HG03442 (cell line): ENCODE data around the gene ZIC5.

Experiments
- ATAC-seq: cut with Tn5 transposase; IDR thresholded peaks from one replicate; pipeline ENCODE4 v1.9.1; 2021; ENCODE audit warnings: mild to moderate bottlenecking, moderate library complexity; ENCODE audit not compliant: unreplicated experiment

ZIC5 gene

DNA sequence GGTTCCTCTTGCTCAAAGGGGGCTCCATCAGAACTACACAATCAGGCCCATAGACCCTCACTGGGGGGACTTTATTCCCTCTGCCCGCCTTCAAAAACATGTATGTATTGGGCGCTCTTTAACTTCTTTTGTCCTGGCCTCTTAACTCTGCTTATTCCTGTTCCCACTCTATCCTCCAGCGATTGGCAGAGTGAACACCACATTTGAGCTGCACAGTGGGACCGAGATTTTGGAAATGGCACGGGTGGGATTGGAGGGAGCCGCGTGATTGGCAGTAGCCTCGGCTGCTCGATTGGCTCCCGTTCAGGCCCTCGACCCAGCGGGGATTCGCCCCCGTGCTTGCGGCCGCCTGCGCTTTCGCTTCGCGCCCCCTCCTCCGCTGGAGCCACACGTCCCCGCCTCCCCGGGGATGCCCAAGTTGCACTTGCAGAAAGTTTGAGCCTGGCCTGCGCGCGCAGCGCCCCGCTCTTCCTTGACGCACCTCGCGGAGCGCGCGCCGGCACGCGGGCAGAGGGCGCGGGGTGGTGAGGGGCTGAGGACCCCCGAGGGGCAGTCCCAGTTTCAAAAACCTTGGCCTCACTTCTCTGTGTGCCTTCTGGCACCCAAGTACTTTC, at the start of gene ZIC5:
TSS of gene ZIC5 (minus strand) at position 192 of the 614 bp plus-strand sequence. CDS start at position 28, 164 bp downstream.
- ATAC-seq, result no peak

DNA sequence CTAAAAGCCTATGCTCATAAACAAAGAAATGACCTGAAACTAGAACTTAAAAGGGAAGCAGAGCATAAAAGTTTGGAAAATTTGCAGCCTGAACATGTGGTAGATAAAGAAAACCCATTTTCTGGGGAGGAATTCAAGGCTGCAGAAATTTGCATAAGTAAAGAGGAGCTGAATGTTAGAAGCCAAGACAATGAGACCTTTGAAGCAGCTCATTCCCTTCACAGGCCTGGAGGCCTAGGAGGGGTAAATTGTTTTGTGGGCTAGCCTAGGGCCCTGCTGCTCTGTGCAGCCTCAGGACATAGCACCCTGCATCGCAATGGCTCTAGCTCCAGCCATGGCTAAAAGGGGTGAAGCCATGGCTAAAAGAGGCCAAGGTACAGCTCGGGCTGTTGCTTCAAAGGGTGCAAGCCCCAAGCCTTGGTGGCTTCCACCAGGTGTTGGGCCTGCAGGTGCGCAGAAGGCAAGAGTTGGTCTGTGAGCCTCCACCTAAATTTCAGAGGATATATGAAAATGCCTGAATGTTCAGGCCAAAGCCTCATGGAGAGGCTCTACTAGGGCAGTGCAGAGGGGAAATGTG, 48.3 kb upstream of the ZIC5 start:
- ATAC-seq, result no peak

DNA sequence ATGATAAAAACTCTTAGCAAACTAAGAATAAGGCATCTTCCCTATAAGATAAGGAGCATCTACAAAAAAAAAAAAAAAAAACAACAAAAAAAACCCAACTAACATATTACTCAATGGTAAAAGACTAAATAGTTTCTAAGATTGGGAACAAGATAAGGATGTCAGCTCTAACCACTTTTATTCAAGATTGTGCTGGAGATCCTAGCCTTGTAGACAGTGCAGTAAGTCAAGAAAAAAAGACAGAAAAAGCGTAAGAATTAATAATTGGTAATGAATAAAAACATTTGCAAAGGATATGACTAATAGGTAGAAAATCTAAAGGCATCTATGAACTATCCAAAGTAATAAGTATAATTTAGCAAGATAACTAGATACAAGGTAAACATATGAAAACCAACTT, 43.1 kb upstream of the ZIC5 start:
- ATAC-seq, result no peak

- ATAC-seq, result no peak
Observed at GRCh38 chr13:99998261-99998660, 26.7 kb upstream of the ZIC5 start.

DNA sequence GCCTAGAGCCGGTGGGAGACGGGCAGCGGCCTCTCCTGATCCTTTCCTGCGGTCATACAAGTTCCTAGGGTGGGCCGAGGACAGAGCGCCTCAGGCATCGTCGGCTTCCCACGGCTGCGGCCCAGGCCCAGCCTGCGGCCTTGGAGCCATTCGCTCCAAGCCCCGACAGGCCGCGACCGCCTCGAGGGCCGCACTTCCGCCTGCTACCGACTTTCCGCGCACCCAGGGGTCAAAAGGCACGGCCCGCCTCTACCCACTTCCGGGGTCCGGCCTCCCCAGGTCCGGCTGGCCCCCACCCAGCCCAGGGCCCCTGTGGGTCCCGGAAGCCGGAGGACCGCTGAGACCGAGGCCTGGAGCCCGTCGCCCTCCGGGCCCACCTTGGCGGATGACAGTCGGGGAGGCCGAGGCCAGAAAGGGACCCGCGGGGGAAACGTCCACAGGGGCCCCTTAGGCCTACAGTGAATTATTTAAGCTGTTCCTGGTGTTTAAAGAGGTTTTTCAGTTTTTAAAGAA, 26.2 kb upstream of the ZIC5 start:
- ATAC-seq, result no peak

DNA sequence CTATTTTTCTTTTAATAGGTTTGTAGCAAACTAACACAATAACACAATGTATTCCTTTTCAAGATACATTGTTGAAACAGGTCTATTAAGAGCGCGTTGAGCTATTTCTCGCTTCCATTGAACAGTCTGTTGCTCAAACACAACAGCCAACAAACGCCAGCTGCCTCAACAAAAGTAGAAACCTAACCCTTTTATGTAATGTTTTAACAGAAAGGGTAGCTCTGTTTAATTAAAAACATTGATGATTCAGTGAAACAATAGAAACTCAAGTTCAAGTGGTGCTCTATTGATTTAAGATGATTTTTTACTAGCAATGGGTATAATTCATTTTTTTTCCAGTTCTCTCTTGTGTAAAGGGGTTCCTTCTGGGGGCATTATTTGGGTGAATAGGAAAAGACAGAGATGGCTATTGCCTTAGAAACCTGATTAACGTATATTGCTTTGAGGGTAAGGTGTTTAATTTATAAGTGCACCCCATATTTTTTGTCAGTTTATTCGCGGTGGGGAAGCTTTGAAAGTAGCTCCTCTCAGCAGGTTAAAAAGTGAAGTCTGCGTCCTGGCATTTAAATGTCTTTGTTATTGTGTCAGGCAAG, 24.9 kb upstream of the ZIC5 start:
- no peak for ATAC-seq

- no peak for ATAC-seq
Observed at GRCh38 chr13:99995589-99996380, 24.2 kb upstream of the ZIC5 start.

- no peak for ATAC-seq
Observed at GRCh38 chr13:99995104-99995588, 23.6 kb upstream of the ZIC5 start.

GRCh38 chr13:99994638-99995020, 23.1 kb upstream of the ZIC5 start:
- no peak for ATAC-seq

DNA sequence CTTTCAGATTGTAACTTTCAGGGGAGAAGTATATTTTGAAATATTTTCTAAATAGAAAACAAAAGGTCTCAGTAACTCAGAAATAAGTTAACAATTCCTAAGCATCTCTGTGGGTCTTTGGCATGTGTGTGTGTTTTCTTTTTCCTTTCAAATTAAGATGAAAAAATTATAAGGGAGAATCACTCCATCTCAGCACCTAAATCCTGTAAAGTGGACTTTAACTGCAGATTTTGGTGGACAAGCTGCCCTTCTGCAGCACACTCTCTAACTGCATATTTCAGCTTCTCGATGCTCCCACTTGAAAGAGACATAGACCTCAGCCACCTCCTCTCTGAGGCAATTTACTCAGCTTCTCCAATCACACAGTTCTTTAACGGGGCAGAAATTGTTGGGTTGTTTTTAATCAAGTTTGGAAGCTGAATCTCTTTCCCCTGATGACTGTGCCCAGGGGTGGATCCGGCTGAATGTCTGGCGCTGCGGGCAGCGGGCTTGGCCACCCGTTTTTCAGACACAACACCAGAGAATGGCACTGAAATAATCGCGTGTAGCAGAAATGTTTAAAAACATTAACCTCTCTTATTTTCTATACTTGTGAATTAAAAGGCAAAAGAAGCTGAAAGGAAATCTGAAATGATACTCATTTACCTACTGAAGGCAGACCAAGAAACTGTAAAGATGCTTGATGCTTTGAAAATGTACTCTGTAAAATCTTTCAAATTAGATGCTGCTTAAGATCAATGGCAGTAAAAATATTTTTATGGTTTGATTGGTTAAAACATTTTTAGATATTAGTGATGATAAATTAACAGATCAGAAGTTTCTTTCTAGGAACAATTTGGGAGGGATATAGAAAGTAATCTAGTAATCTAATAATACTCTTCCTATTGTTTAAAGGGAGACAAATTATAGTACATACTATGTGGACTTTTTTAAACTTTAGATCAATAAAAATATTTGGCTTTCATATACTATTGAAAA, 22.4 kb upstream of the ZIC5 start:
- no peak for ATAC-seq

DNA sequence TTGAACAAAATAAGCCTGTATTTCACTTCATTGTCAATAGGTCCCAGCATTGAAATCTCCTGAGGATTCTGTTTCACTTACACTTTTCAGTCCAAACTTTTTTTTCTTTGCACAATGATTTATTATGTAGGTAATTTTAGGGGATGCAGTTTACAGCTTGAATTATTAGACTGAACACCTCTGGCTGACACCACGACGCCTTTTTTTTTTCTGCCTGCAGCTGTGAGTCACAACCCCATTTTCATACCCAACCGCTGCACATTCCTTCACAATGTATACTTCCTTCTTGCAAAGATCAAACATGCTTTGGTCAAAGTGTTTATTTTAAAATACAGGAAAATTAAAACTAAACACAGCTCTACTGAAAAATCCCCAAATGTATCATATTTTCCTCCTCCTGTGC, 21.4 kb upstream of the ZIC5 start:
- no peak for ATAC-seq

- ATAC-seq, result no peak
Observed at GRCh38 chr13:99991828-99992775, 20.5 kb upstream of the ZIC5 start.

- ATAC-seq, result no peak
Observed at GRCh38 chr13:99991013-99991827, 19.7 kb upstream of the ZIC5 start.

DNA sequence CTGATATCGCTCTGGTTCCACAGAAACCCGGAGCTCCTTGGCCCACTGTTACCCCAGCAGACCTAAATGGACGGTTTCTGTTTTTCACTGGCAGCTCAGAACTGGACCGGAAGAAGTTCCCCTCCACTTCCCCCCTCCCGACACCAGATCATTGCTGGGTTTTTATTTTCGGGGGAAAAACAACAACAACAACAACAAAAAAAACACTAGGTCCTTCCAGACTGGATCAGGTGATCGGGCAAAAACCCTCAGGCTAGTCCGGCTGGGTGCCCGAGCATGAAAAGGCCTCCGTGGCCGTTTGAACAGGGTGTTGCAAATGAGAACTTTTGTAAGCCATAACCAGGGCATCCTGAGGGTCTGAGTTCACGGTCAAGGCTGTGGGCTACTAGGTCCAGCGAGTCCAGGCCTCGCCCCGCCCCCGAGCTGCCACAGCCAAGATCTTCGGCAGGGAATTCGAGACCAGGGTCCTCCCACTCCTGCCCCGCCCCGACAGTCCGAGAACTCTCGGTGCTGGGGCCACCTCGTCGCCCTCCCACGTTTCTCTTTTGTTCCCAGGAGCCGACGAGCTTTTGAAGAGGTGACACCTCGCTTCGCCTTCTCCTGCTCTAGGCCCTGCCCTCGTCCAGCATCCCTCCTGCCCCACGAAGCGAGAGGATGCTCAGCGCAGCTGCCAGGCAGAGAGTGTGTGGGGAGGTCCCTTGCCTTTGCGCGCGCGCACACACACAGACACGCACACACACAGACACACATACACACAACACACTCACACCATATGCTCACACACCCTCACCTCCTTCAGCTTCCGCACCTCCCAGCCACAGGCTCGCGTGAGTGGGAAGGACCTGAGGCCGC, 18.8 kb upstream of the ZIC5 start:
- ATAC-seq, result no peak

- no peak for ATAC-seq
Observed at GRCh38 chr13:99989276-99990125, 17.9 kb upstream of the ZIC5 start.

GRCh38 chr13:99988529-99989275, 17.1 kb upstream of the ZIC5 start:
- ATAC-seq, result no peak
